Measurements from ENCODE around the gene ADAMTSL3.

DNA sequence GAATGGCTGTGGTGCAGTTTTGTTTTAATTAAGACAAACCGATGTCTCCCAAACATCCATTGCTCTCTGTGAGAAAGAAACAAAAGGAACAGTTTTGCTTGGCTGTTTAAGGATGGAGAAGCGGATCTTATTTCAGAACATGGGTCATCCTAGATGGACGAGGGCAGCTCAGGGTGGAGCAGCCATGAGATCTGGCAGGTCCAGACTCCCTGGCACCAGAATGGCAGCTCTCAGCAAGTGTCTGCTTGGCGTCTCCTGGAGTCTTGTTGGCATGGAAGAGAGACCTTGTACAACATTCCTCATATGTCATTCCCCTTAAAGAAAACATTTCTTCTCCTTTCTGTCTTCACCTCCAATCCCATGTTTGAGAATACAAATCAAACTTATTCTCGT lies 93.8 kb downstream of the ADAMTSL3 start:
- TF ChIP-seq, protein P1, sequence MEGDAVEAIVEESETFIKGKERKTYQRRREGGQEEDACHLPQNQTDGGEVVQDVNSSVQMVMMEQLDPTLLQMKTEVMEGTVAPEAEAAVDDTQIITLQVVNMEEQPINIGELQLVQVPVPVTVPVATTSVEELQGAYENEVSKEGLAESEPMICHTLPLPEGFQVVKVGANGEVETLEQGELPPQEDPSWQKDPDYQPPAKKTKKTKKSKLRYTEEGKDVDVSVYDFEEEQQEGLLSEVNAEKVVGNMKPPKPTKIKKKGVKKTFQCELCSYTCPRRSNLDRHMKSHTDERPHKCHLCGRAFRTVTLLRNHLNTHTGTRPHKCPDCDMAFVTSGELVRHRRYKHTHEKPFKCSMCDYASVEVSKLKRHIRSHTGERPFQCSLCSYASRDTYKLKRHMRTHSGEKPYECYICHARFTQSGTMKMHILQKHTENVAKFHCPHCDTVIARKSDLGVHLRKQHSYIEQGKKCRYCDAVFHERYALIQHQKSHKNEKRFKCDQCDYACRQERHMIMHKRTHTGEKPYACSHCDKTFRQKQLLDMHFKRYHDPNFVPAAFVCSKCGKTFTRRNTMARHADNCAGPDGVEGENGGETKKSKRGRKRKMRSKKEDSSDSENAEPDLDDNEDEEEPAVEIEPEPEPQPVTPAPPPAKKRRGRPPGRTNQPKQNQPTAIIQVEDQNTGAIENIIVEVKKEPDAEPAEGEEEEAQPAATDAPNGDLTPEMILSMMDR (IDR thresholded peaks at IDR 0.05) = no peak
- TF ChIP-seq POLR2A (IDR thresholded peaks at IDR 0.05) = no peak
